ENCODE data around the gene ZNF670. TPM values are rescaled to one million over a fixed set of nuclear protein-coding genes. Genes with fewer than 3 reads are reported as not detected.

Gene ZNF670
- total and polyA plus RNA-seq, 2 donors, result 3.0 to 4.7 TPM

DNA sequence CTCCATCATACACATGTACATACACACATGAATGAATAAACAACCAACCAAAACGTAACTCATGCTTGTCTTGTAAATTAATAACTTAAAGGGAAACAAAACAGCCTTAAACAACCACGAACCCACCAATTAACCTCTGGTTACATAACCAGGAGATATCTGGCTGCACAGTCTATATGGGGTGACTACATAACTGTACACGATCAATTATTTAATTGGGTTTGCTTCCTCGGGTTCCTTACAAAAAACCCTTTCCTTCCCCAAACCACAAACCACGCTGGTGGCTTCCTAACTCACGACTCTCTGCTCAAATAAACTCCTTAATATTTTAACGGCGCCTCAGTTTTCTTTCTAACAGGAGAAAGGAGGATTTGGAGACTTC lies 744 bp downstream of the ZNF670 start:
- H3K27ac ChIP-seq (ENCODE audit: low read depth in 1 of 2, low read length in 1 of 2), result peak overlapping the region in 1 of 2 donors; percentile 30
- peaks cover 0 to 3% of the 10 kb centered on the region in 2 donors for H3K27me3 ChIP-seq (ENCODE audit: control insufficient read depth in 2 of 2, insufficient read depth in 1 of 2, low read length in 1 of 2)
- H3K9me3 ChIP-seq (ENCODE audit: control insufficient read depth in 2 of 2, insufficient read depth in 1 of 2, low read length in 1 of 2), result peaks cover 1 to 13% of the 10 kb centered on the region in 2 donors
- DNase-seq (ENCODE audit: low read depth in 6 of 9, low spot score in 9 of 9), result peak in 3 of 9 donors; percentile 1 to 11 (median 4)
- H3K36me3 ChIP-seq (ENCODE audit: control insufficient read depth in 2 of 2, insufficient read depth in 2 of 2, low read length in 1 of 2), result no peaks in the 10 kb centered on the region
- H3K4me3 ChIP-seq (ENCODE audit: low read length in 2 of 2), result peak overlapping the region; percentile 92 to 94
- 1% methylated on average over 8 of the region's 8 CpGs for WGBS
- peaks cover 8 to 9% of the 10 kb centered on the region in 2 donors for H3K4me1 ChIP-seq (ENCODE audit: control insufficient read depth in 2 of 2, insufficient read depth in 2 of 2, low read length in 2 of 2)

- Histone ChIP-seq H3K36me3 (ENCODE audit: control insufficient read depth in 2 of 2, insufficient read depth in 2 of 2, low read length in 1 of 2) (no peaks in the 10 kb centered on the region), H3K9me3 (ENCODE audit: control insufficient read depth in 2 of 2, insufficient read depth in 1 of 2, low read length in 1 of 2) (peaks cover 1 to 16% of the 10 kb centered on the region in 2 donors), H3K27ac (ENCODE audit: low read depth in 1 of 2, low read length in 1 of 2) (no peak overlapping the region), H3K27me3 (ENCODE audit: control insufficient read depth in 2 of 2, insufficient read depth in 1 of 2, low read length in 1 of 2) (peaks cover 0 to 3% of the 10 kb centered on the region in 2 donors), H3K4me3 (ENCODE audit: low read length in 2 of 2) (no peak overlapping the region), H3K4me1 (ENCODE audit: control insufficient read depth in 2 of 2, insufficient read depth in 2 of 2, low read length in 2 of 2) (peaks cover 8 to 9% of the 10 kb centered on the region in 2 donors)
- 85% methylated on average over 3 of the region's 3 CpGs for WGBS
- DNase-seq (ENCODE audit: low read depth in 6 of 9, low spot score in 9 of 9), result peak in 1 of 9 donors; percentile 15
Observed at GRCh38 chr1:247077213-247077612, 1.4 kb downstream of the ZNF670 start.

DNA sequence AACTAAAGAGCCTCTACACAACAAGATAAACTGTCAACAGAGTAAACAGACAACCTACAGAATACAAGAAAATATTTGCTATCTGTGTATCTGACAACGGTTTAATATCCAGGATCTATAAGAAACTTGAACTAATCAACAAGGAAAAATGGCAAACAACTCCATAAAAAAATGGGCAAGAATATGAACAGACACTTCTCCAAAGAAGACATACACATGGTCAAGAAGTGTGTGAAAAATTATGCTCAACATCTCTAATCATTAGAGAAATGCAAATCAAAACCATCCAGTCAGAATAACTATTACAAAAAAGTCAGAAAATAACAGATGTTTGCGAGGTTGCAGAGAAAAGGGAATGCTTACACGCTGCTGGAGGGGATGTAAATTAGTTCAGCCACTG lies 8.0 kb downstream of the ZNF670 start:
- no peaks in the 10 kb centered on the region for H3K36me3 ChIP-seq (ENCODE audit: control insufficient read depth in 2 of 2, insufficient read depth in 2 of 2, low read length in 1 of 2)
- no peak overlapping the region for H3K27ac ChIP-seq (ENCODE audit: low read depth in 1 of 2, low read length in 1 of 2)
- no peaks in the 10 kb centered on the region for H3K4me1 ChIP-seq (ENCODE audit: control insufficient read depth in 2 of 2, insufficient read depth in 2 of 2, low read length in 2 of 2)
- 78% methylated on average over 3 of the region's 3 CpGs for WGBS
- H3K9me3 ChIP-seq (ENCODE audit: control insufficient read depth in 2 of 2, insufficient read depth in 1 of 2, low read length in 1 of 2), result peaks cover 3 to 32% of the 10 kb centered on the region in 2 donors
- no peak for DNase-seq (ENCODE audit: low read depth in 6 of 9, low spot score in 9 of 9)
- no peak overlapping the region for H3K4me3 ChIP-seq (ENCODE audit: low read length in 2 of 2)
- H3K27me3 ChIP-seq (ENCODE audit: control insufficient read depth in 2 of 2, insufficient read depth in 1 of 2, low read length in 1 of 2), result no peaks in the 10 kb centered on the region

DNA sequence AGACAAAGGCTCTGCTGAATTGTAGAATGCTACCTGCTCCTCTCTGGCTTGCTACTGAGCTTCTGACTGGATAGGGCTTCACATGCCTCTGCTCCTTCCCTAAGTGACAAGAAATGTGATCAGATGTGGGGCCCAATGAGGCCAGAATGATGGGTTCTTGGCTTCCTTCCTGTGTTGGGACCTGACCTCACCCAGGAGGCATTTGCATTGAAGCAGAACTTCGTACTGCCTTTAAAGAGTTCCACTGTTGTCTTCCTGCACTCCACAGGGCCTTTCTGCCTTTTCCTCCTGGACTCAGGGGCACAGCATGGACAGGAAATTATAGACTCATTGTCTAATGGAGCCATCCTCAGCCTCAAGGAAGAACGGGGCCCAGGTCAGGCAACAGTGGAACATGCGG lies 14.3 kb downstream of the ZNF670 start:
- Histone ChIP-seq H3K4me1 (ENCODE audit: control insufficient read depth in 2 of 2, insufficient read depth in 2 of 2, low read length in 2 of 2) (no peaks in the 10 kb centered on the region), H3K27ac (ENCODE audit: low read depth in 1 of 2, low read length in 1 of 2) (no peak overlapping the region), H3K9me3 (ENCODE audit: control insufficient read depth in 2 of 2, insufficient read depth in 1 of 2, low read length in 1 of 2) (peaks cover 3 to 42% of the 10 kb centered on the region in 2 donors), H3K4me3 (ENCODE audit: low read length in 2 of 2) (no peak overlapping the region), H3K36me3 (ENCODE audit: control insufficient read depth in 2 of 2, insufficient read depth in 2 of 2, low read length in 1 of 2) (no peaks in the 10 kb centered on the region), H3K27me3 (ENCODE audit: control insufficient read depth in 2 of 2, insufficient read depth in 1 of 2, low read length in 1 of 2) (no peaks in the 10 kb centered on the region)
- no peak for DNase-seq (ENCODE audit: low read depth in 6 of 9, low spot score in 9 of 9)
- WGBS, result 96% methylated on average over 3 of the region's 3 CpGs

DNA sequence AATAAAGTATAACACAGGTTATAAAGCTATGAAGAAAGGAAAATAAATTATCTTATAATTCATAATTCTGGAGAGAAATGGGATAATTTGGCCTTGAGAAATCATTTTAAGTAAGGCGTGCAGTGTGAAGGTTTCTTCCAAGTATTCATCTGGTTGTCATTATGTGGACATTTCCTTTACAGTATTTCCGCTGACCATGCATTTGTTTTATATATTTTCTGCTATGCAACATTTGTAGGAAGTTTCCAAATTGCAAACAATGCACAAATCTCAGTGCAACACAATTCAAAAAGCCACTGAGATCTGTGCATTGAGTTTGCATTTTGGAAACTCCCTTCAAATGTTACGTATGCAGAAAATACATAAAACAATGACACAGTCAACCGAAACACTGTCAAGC lies 17.8 kb downstream of the ZNF670 start:
- 98% methylated on average over 4 of the region's 4 CpGs for WGBS
- Histone ChIP-seq H3K27ac (ENCODE audit: low read depth in 1 of 2, low read length in 1 of 2) (no peak overlapping the region), H3K9me3 (ENCODE audit: control insufficient read depth in 2 of 2, insufficient read depth in 1 of 2, low read length in 1 of 2) (peaks cover 2 to 26% of the 10 kb centered on the region in 2 donors), H3K4me3 (ENCODE audit: low read length in 2 of 2) (no peak overlapping the region), H3K36me3 (ENCODE audit: control insufficient read depth in 2 of 2, insufficient read depth in 2 of 2, low read length in 1 of 2) (no peaks in the 10 kb centered on the region), H3K4me1 (ENCODE audit: control insufficient read depth in 2 of 2, insufficient read depth in 2 of 2, low read length in 2 of 2) (no peaks in the 10 kb centered on the region), H3K27me3 (ENCODE audit: control insufficient read depth in 2 of 2, insufficient read depth in 1 of 2, low read length in 1 of 2) (no peaks in the 10 kb centered on the region)
- no peak for DNase-seq (ENCODE audit: low read depth in 6 of 9, low spot score in 9 of 9)

- no peak for DNase-seq (ENCODE audit: low read depth in 6 of 9, low spot score in 9 of 9)
- Histone ChIP-seq H3K27ac (ENCODE audit: low read depth in 1 of 2, low read length in 1 of 2) (no peak overlapping the region), H3K27me3 (ENCODE audit: control insufficient read depth in 2 of 2, insufficient read depth in 1 of 2, low read length in 1 of 2) (no peaks in the 10 kb centered on the region), H3K4me3 (ENCODE audit: low read length in 2 of 2) (no peak overlapping the region), H3K4me1 (ENCODE audit: control insufficient read depth in 2 of 2, insufficient read depth in 2 of 2, low read length in 2 of 2) (no peaks in the 10 kb centered on the region), H3K9me3 (ENCODE audit: control insufficient read depth in 2 of 2, insufficient read depth in 1 of 2, low read length in 1 of 2) (peaks cover 7 to 30% of the 10 kb centered on the region in 2 donors), H3K36me3 (ENCODE audit: control insufficient read depth in 2 of 2, insufficient read depth in 2 of 2, low read length in 1 of 2) (peaks cover 0 to 4% of the 10 kb centered on the region in 2 donors)
- WGBS, result 98% methylated on average over 2 of the region's 2 CpGs
Observed at GRCh38 chr1:247056071-247056470, 22.5 kb downstream of the ZNF670 start.

GRCh38 chr1:247054992-247055415 lies 23.6 kb downstream of the ZNF670 start:
- DNase-seq (ENCODE audit: low read depth in 6 of 9, low spot score in 9 of 9), result no peak
- no peak overlapping the region for H3K27ac ChIP-seq (ENCODE audit: low read depth in 1 of 2, low read length in 1 of 2)
- 56% methylated on average over 2 of the region's 2 CpGs for WGBS
- H3K27me3 ChIP-seq (ENCODE audit: control insufficient read depth in 2 of 2, insufficient read depth in 1 of 2, low read length in 1 of 2), result no peaks in the 10 kb centered on the region
- peaks cover 7 to 38% of the 10 kb centered on the region in 2 donors for H3K9me3 ChIP-seq (ENCODE audit: control insufficient read depth in 2 of 2, insufficient read depth in 1 of 2, low read length in 1 of 2)
- H3K36me3 ChIP-seq (ENCODE audit: control insufficient read depth in 2 of 2, insufficient read depth in 2 of 2, low read length in 1 of 2), result peaks cover 0 to 4% of the 10 kb centered on the region in 2 donors
- no peaks in the 10 kb centered on the region for H3K4me1 ChIP-seq (ENCODE audit: control insufficient read depth in 2 of 2, insufficient read depth in 2 of 2, low read length in 2 of 2)
- no peak overlapping the region for H3K4me3 ChIP-seq (ENCODE audit: low read length in 2 of 2)

DNA sequence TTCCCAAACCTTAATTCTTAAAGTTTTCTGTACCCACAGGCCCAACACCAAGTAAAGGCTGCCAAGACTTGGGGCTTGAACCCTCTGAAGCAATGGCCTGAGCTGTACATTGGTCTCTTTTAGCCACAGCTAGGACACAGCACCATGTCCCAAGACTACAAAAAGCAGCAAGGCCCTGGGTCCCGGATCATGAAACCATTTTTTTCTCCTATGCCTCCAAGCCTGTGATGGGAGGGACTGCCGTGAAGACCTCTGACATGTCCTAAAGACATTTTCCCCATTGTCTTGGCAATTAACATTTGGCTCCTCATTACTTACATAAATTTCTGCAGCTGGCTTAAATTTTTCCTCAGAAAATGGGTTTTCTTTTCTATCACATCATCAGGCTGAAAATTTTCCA lies 30.9 kb downstream of the ZNF670 start:
- peaks cover 0 to 6% of the 10 kb centered on the region in 2 donors for H3K36me3 ChIP-seq (ENCODE audit: control insufficient read depth in 2 of 2, insufficient read depth in 2 of 2, low read length in 1 of 2)
- no peak overlapping the region for H3K27ac ChIP-seq (ENCODE audit: low read depth in 1 of 2, low read length in 1 of 2)
- peaks cover 13 to 45% of the 10 kb centered on the region in 2 donors for H3K9me3 ChIP-seq (ENCODE audit: control insufficient read depth in 2 of 2, insufficient read depth in 1 of 2, low read length in 1 of 2)
- WGBS, result 99% methylated on average over 2 of the region's 2 CpGs
- H3K4me1 ChIP-seq (ENCODE audit: control insufficient read depth in 2 of 2, insufficient read depth in 2 of 2, low read length in 2 of 2), result no peaks in the 10 kb centered on the region
- DNase-seq (ENCODE audit: low read depth in 6 of 9, low spot score in 9 of 9), result no peak
- no peak overlapping the region for H3K4me3 ChIP-seq (ENCODE audit: low read length in 2 of 2)
- no peaks in the 10 kb centered on the region for H3K27me3 ChIP-seq (ENCODE audit: control insufficient read depth in 2 of 2, insufficient read depth in 1 of 2, low read length in 1 of 2)

GRCh38 chr1:247047260-247047659 lies 31.4 kb downstream of the ZNF670 start:
- Histone ChIP-seq H3K4me1 (ENCODE audit: control insufficient read depth in 2 of 2, insufficient read depth in 2 of 2, low read length in 2 of 2) (no peaks in the 10 kb centered on the region), H3K27ac (ENCODE audit: low read depth in 1 of 2, low read length in 1 of 2) (no peak overlapping the region), H3K36me3 (ENCODE audit: control insufficient read depth in 2 of 2, insufficient read depth in 2 of 2, low read length in 1 of 2) (peaks cover 0 to 4% of the 10 kb centered on the region in 2 donors), H3K27me3 (ENCODE audit: control insufficient read depth in 2 of 2, insufficient read depth in 1 of 2, low read length in 1 of 2) (no peaks in the 10 kb centered on the region), H3K4me3 (ENCODE audit: low read length in 2 of 2) (no peak overlapping the region), H3K9me3 (ENCODE audit: control insufficient read depth in 2 of 2, insufficient read depth in 1 of 2, low read length in 1 of 2) (peaks cover 10 to 42% of the 10 kb centered on the region in 2 donors)
- WGBS, result 97% methylated on average over 2 of the region's 2 CpGs
- no peak for DNase-seq (ENCODE audit: low read depth in 6 of 9, low spot score in 9 of 9)
